HFFc6 (cell line): ENCODE measurements around the gene PLVAP. TPM values are rescaled to one million over a fixed set of nuclear protein-coding genes. Genes with fewer than 3 reads are reported as not detected.

ENCODE experiments used
- DNase-seq: peaks from one replicate; pipeline ENCODE4 v3.0.0-alpha.2; 2018
- H3K27ac Mint-ChIP-seq: 2 replicates; pipeline ENCODE4 v1.8.0; 2020; ENCODE audit warnings: mild to moderate bottlenecking, mixed read lengths
- H3K27me3 Mint-ChIP-seq: 2 replicates; pipeline ENCODE4 v1.8.0; 2021; ENCODE audit warnings: mild to moderate bottlenecking, moderate library complexity, mixed read lengths; ENCODE audit not compliant: insufficient read depth
- H3K36me3 Mint-ChIP-seq: 2 replicates; pipeline ENCODE4 v1.8.0; 2021; ENCODE audit warnings: low read depth, mixed read lengths
- H3K4me1 Mint-ChIP-seq: 2 replicates; pipeline ENCODE4 v1.8.0; 2020; ENCODE audit warnings: low read depth, mixed read lengths
- H3K4me3 Mint-ChIP-seq: 2 replicates; pipeline ENCODE4 v1.8.0; 2020; ENCODE audit warnings: mild to moderate bottlenecking, moderate library complexity, mixed read lengths
- H3K9me3 Mint-ChIP-seq: 2 replicates; pipeline ENCODE4 v1.8.0; 2020; ENCODE audit warnings: mild to moderate bottlenecking, mixed read lengths
- CTCF ChIP-seq: fragments of 200-600 bp; sonication (generic); IDR thresholded peaks from 2 replicates; pipeline ENCODE4 v1.5.0; 2021; ENCODE audit warnings: antibody characterized with exemption, mild to moderate bottlenecking
- total RNA-seq, 6 experiments: library from RNA; stranded (reverse); fragmentation: NEBNext Ultra II Directional; extraction: Animal tissue kit (Norgen Biotek cat#: 25700); gene quantifications; 2 replicates in 1 of 6; 3 replicates in 5 of 6; pipeline ENCODE4 v1.2.3, GENCODE V29; 2021

PLVAP gene
- total RNA-seq, 6 experiments from 2014 or later, result not detected

- Mint-ChIP-seq H3K9me3 (no peaks in the 10 kb centered on the region), H3K27ac (no peak overlapping the region), H3K4me1 (peaks cover 9% of the 10 kb centered on the region), H3K27me3 (peaks cover 2% of the 10 kb centered on the region; the same call in 1 of the 2 replicates), H3K36me3 (peaks cover 6% of the 10 kb centered on the region; the same call in 1 of the 2 replicates), H3K4me3 (no peak overlapping the region)
- TF ChIP-seq CTCF, result no peak
- DNase-seq, result no peak
These were observed 52.6 kb downstream of the PLVAP start for GRCh38 chr19:17324357-17325114.

GRCh38 chr19:17323964-17324332 is 53.2 kb downstream of the PLVAP start:
- H3K4me3 Mint-ChIP-seq, result no peak overlapping the region
- H3K9me3 Mint-ChIP-seq, result no peaks in the 10 kb centered on the region
- peaks cover 2% of the 10 kb centered on the region; the same call in 1 of the 2 replicates for H3K27me3 Mint-ChIP-seq
- H3K27ac Mint-ChIP-seq, result no peak overlapping the region
- DNase-seq, result no peak
- peaks cover 6% of the 10 kb centered on the region; the same call in 1 of the 2 replicates for H3K36me3 Mint-ChIP-seq
- TF ChIP-seq CTCF, result 0 out of 2 replicates have a peak, but pooled peaks have one; percentile 14
- peaks cover 9% of the 10 kb centered on the region for H3K4me1 Mint-ChIP-seq

- H3K36me3 Mint-ChIP-seq, result peaks cover 6% of the 10 kb centered on the region; the same call in 1 of the 2 replicates
- no peak overlapping the region for H3K27ac Mint-ChIP-seq
- no peak for DNase-seq
- H3K27me3 Mint-ChIP-seq, result peaks cover 2% of the 10 kb centered on the region; the same call in 1 of the 2 replicates
- H3K4me3 Mint-ChIP-seq, result no peak overlapping the region
- no peaks in the 10 kb centered on the region for H3K9me3 Mint-ChIP-seq
- H3K4me1 Mint-ChIP-seq, result peaks cover 9% of the 10 kb centered on the region
- no peak for TF ChIP-seq CTCF
These were observed 53.7 kb downstream of the PLVAP start for GRCh38 chr19:17323300-17323963.

GRCh38 chr19:17322854-17323253 is 54.3 kb downstream of the PLVAP start:
- Mint-ChIP-seq H3K36me3 (peaks cover 6% of the 10 kb centered on the region; the same call in 1 of the 2 replicates), H3K27ac (peak overlapping the region; percentile 36; the same call in 1 of the 2 replicates)
- no peak for DNase-seq

More at GRCh38 chr19:17322854-17323253, 54.3 kb downstream of the PLVAP start:
- no peaks in the 10 kb centered on the region for H3K9me3 Mint-ChIP-seq
- peaks cover 9% of the 10 kb centered on the region for H3K4me1 Mint-ChIP-seq
- no peak for TF ChIP-seq CTCF
- no peak overlapping the region for H3K4me3 Mint-ChIP-seq
- peaks cover 2% of the 10 kb centered on the region; the same call in 1 of the 2 replicates for H3K27me3 Mint-ChIP-seq
